Measurements from ENCODE around the gene ARHGAP18. TPM values are rescaled to one million over a fixed set of nuclear protein-coding genes. Genes with fewer than 3 reads are reported as not detected.

Gene ARHGAP18
- total and polyA plus RNA-seq, 7 donors = 1.6 to 6.8 (median 5.5) TPM

DNA sequence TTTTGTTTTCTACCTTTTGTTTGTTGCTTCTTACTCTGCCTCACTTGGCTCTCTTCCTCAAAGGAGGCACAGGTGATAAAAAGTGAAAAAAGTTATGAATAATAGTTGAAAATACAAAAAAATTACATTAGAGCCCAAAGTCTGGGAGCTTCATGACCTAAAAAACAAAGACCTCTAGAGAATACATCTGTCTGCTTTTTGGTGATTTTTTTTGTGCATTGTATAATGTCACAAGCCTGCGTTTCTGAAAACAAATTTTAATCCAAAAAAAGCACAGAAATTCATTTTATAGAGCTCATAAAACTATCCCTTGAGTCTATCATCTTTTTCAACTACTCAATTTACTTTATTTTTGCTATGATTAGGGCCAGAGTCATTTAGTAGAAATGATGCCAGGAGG lies 41.4 kb upstream of the ARHGAP18 start:
- 56 to 70% (median 68%) methylated on average over 1 of the region's 1 CpG for WGBS, 3 donors
- Histone ChIP-seq H3K27ac (no peak overlapping the region), H3K27me3 (ENCODE audit: insufficient read depth in 3 of 3, low read length in 2 of 3) (no peaks in the 10 kb centered on the region), H3K9me3 (no peaks in the 10 kb centered on the region), H3K4me3 (no peak overlapping the region), H3K4me1 (peaks cover 24% of the 10 kb centered on the region), H3K36me3 (ENCODE audit: insufficient read depth in 1 of 2, low read depth in 1 of 2) (no peaks in the 10 kb centered on the region)
- no peak for ATAC-seq
- TF ChIP-seq, protein P1, sequence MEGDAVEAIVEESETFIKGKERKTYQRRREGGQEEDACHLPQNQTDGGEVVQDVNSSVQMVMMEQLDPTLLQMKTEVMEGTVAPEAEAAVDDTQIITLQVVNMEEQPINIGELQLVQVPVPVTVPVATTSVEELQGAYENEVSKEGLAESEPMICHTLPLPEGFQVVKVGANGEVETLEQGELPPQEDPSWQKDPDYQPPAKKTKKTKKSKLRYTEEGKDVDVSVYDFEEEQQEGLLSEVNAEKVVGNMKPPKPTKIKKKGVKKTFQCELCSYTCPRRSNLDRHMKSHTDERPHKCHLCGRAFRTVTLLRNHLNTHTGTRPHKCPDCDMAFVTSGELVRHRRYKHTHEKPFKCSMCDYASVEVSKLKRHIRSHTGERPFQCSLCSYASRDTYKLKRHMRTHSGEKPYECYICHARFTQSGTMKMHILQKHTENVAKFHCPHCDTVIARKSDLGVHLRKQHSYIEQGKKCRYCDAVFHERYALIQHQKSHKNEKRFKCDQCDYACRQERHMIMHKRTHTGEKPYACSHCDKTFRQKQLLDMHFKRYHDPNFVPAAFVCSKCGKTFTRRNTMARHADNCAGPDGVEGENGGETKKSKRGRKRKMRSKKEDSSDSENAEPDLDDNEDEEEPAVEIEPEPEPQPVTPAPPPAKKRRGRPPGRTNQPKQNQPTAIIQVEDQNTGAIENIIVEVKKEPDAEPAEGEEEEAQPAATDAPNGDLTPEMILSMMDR (IDR thresholded peaks at IDR 0.05) = no peak
- no peak for DNase-seq
- intact Hi-C loops (cut with DNase I) = no loop called here

DNA sequence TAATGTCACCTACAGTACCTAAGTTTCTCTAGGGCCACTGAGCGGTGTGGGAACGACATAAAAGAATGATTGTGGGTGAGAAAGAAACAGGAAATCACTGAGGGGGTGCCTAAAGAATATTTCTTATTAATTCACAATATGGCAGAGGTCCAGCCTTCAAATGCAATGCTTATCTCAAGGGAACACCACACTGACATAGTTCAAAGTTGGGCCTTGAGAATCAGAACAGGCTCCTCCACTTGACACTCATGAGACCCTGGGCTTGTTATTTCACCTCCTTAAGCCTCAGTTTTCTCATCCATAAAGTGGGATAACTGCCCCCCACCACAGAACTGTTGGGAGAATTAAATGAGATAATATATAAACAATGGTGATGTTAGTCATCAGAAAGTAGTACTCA lies 40.4 kb upstream of the ARHGAP18 start:
- Histone ChIP-seq H3K36me3 (ENCODE audit: insufficient read depth in 1 of 2, low read depth in 1 of 2) (no peaks in the 10 kb centered on the region), H3K4me3 (no peak overlapping the region), H3K27me3 (ENCODE audit: insufficient read depth in 3 of 3, low read length in 2 of 3) (no peaks in the 10 kb centered on the region), H3K4me1 (peaks cover 24% of the 10 kb centered on the region), H3K27ac (no peak overlapping the region), H3K9me3 (no peaks in the 10 kb centered on the region)
- no peak for ATAC-seq
- WGBS, 3 donors = 69 to 82% (median 75%) methylated on average over 2 of the region's 2 CpGs
- TF ChIP-seq, protein P1 (IDR thresholded peaks at IDR 0.05) = no peak
- no peak for DNase-seq
- intact Hi-C loops (cut with DNase I) = no loop called here

- Histone ChIP-seq H3K9me3 (no peaks in the 10 kb centered on the region), H3K27ac (peak overlapping the region; percentile 37), H3K27me3 (ENCODE audit: insufficient read depth in 3 of 3, low read length in 2 of 3) (no peaks in the 10 kb centered on the region), H3K36me3 (ENCODE audit: insufficient read depth in 1 of 2, low read depth in 1 of 2) (no peaks in the 10 kb centered on the region), H3K4me1 (peaks cover 24% of the 10 kb centered on the region), H3K4me3 (no peak overlapping the region)
- ATAC-seq (peak in 2 of 4 donors; percentile 29 to 46), DNase-seq (no peak)
- WGBS, 3 donors = 48 to 54% (median 49%) methylated on average over 4 of the region's 4 CpGs
- TF ChIP-seq, protein P1 (IDR thresholded peaks at IDR 0.05) = no peak
- intact Hi-C loops (cut with DNase I) = loop anchor here in 1 of 2 donors (5.0 kb wide), 1 partner anchor 247 kb away; no protein-coding TSS in a partner anchor
Observed at GRCh38 chr6:129749749-129750120, 39.8 kb upstream of the ARHGAP18 start.

DNA sequence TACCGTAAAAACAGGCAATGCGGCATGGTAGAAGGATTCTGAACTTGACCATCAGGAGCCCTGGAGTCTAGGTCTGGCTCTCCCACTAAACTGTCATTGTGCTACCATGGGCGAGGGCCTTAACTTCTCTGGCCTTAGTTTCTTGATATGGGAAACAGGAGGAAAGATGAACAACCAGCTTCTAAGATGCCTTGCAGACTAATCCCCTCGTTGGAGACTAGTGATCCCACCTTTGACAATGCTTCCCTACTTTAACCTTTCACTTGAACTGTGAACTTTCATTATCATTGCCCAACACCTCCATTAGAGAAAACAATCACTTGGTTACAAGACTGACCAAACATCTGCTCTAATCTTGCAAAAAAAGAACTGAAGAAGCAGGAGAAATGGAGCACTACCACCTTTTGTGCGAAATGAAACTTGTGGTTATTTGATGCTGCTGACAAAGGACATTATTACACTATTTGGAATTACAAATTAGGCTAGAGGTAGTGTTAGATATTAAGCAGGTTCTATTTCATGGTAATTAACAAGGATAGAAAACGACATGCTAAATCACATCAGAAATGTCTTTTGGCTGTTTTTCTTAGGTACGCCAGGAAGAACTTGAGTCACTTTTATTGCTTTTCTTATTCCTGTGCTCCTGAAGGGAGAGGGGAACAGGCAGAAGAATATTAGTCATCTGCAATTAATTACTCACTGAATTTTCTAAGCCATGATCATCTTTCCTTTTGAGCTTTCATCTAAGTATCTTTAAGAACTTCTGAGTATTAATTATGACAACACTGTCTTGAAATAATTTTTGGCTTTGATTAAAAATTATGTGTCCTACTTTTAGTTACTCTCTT lies 39.1 kb upstream of the ARHGAP18 start:
- no peak overlapping the region for H3K4me3 ChIP-seq

More for the DNA sequence above, 39.1 kb upstream of the ARHGAP18 start:
- intact Hi-C loops (cut with DNase I) = loop anchor here in 1 of 2 donors (5.0 kb wide), 1 partner anchor 247 kb away; no protein-coding TSS in a partner anchor
- Histone ChIP-seq H3K9me3 (no peaks in the 10 kb centered on the region), H3K27ac (peak overlapping the region; percentile 37), H3K36me3 (ENCODE audit: insufficient read depth in 1 of 2, low read depth in 1 of 2) (no peaks in the 10 kb centered on the region), H3K27me3 (ENCODE audit: insufficient read depth in 3 of 3, low read length in 2 of 3) (no peaks in the 10 kb centered on the region), H3K4me1 (peaks cover 29% of the 10 kb centered on the region)
- WGBS, 3 donors = 76 to 80% (median 78%) methylated on average over 7 of the region's 7 CpGs
- DNase-seq (no peak), ATAC-seq (no peak)
- TF ChIP-seq, protein P1 (IDR thresholded peaks at IDR 0.05) = no peak

Measured in psoas muscle (tissue), 8 donors.